DMS153 treated with DMSO at 0.1 percent for 48 hours (cell line): ENCODE data around the gene NR2C2AP.

Source experiments
- DNase-seq: peaks from one replicate; lab custom pipeline; 2025; ENCODE audit not compliant: unreplicated experiment; lab: John Stamatoyannopoulos, UW

NR2C2AP gene

DNA sequence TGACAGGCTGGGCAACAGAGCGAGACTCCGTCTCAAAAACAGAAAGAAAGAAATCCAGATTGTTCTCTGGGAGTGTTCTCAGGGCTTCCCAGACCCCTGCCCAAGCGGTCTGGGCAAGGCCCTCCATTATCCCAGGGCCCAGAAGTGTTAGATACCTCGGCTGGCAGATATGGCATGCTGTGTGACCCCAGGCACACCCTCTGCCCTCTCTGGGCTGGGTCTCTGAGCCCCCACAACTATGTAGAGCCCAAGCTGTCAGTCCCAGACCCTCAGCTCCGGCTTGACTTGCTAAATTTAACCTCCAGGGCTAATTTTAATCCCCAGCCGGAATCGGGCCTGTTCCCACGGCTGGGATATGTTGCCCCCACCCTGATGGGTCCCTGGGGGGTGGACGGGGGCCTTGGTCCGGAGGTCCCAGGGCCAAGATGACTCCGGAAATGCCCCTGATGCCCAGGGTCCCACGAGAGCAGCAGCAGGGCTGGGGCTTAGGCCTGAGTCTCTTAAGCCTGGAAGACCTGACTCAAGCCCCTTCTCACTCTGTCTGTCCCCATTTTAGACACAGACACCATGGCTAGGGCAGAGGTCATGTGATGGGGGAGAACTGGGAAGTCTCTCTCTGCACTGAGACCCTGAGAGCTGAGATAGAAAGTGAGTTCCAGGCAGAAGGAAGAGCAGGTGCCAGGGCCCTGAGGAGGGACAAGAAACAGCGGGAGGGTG, 50.4 kb downstream of the NR2C2AP start:
- DNase-seq: no peak

DNA sequence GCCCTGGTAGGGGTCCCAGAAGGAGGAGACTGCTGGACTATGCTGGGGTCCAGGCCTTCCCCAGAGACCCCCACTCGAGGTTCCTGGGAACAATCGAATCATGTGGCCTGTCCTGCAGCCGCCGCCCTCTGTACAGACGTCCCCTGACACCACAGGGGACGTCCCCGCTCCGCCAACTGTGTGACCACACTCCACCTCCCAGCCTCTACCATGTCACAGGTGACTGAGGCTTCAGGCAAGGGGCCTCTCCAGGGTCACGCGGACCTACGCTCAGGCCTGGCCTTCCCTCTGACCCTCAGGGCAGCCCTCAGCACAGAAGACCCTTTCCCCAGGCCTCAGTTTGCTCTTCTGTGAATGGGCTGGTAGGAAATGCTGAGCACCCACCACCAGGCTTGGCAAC, 51.8 kb downstream of the NR2C2AP start:
- no peak for DNase-seq
